ENCODE results near the gene TYRO3.

DNA sequence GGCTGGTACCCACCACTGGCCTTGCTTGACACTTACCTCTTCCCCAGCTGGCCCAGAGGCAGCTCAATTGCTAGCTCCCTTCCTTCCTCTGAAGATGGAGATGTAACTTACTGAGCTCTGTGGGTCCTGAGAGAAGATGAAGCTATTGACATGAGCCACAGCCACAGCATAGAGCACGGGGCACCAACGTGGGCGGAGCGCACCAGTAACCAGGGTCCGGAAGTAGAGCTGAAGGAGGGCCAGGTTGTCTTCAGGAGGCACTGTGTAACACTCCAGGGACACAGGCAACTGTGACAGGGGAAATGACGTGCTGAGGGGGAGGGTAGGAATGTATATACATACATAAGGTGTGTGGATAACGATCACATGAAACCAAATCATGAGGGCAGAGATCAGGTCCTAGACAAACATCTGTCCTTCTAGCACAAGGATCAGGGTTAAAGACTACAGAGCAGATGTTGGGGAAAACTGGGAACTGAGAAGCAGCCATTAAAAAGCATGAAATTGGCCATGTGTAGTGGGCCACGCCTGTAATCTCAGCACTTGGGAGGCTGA lies 41.0 kb upstream of the TYRO3 start:
- no peak for TF ChIP-seq POLR2A (IDR thresholded peaks at IDR 0.05)
- TF ChIP-seq, protein P1, sequence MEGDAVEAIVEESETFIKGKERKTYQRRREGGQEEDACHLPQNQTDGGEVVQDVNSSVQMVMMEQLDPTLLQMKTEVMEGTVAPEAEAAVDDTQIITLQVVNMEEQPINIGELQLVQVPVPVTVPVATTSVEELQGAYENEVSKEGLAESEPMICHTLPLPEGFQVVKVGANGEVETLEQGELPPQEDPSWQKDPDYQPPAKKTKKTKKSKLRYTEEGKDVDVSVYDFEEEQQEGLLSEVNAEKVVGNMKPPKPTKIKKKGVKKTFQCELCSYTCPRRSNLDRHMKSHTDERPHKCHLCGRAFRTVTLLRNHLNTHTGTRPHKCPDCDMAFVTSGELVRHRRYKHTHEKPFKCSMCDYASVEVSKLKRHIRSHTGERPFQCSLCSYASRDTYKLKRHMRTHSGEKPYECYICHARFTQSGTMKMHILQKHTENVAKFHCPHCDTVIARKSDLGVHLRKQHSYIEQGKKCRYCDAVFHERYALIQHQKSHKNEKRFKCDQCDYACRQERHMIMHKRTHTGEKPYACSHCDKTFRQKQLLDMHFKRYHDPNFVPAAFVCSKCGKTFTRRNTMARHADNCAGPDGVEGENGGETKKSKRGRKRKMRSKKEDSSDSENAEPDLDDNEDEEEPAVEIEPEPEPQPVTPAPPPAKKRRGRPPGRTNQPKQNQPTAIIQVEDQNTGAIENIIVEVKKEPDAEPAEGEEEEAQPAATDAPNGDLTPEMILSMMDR (IDR thresholded peaks at IDR 0.05), result no peak

Data from heart left ventricle (tissue), 13 donors.